ENCODE data around the gene SH3PXD2A. TPM values are rescaled to one million over a fixed set of nuclear protein-coding genes. Genes with fewer than 3 reads are reported as not detected.

SH3PXD2A gene
- total and polyA plus RNA-seq, 12 donors: 6.9 to 44.9 (median 34.4) TPM

GRCh38 chr10:103638948-103639347 is 216.4 kb downstream of the SH3PXD2A start:
- intact Hi-C loops (cut with DNase I): no loop called here

GRCh38 chr10:103637927-103638557 is 217.3 kb downstream of the SH3PXD2A start:
- H3K27me3 ChIP-seq: no peaks in the 10 kb centered on the region
- no peak for TF ChIP-seq CTCF (IDR thresholded peaks at IDR 0.05)
- intact Hi-C loops (cut with DNase I): no loop called here
- 37 to 46% methylated on average over 19 of the region's 19 CpGs for WGBS, 2 donors
- DNase-seq: peak; percentile 73 to 86
- H3K4me3 ChIP-seq: peak overlapping the region in 2 of 10 donors; percentile 6 to 15
- H3K4me1 ChIP-seq: peaks cover 36 to 72% (median 61%) of the 10 kb centered on the region in 9 donors
- no peaks in the 10 kb centered on the region for H3K9me3 ChIP-seq
- ATAC-seq: peak; percentile 72 to 89 (median 78)
- H3K36me3 ChIP-seq: peaks cover 0 to 10% (median 0%) of the 10 kb centered on the region in 9 donors
- H3K27ac ChIP-seq: peak overlapping the region; percentile 37 to 89 (median 76)

More at GRCh38 chr10:103638948-103639347, 216.4 kb downstream of the SH3PXD2A start:
- 85 to 87% methylated on average over 8 of the region's 8 CpGs for WGBS, 2 donors
- DNase-seq (no peak), ATAC-seq (no peak)
- Histone ChIP-seq H3K36me3 (peaks cover 0 to 12% (median 0%) of the 10 kb centered on the region in 9 donors), H3K27me3 (no peaks in the 10 kb centered on the region), H3K4me1 (peaks cover 36 to 72% (median 61%) of the 10 kb centered on the region in 9 donors), H3K27ac (peak overlapping the region; percentile 37 to 89 (median 76)), H3K4me3 (no peak overlapping the region), H3K9me3 (no peaks in the 10 kb centered on the region)
- no peak for TF ChIP-seq CTCF (IDR thresholded peaks at IDR 0.05)

- Histone ChIP-seq H3K4me1 (peaks cover 36 to 74% (median 61%) of the 10 kb centered on the region in 9 donors), H3K27me3 (no peaks in the 10 kb centered on the region), H3K36me3 (peaks cover 0 to 9% (median 0%) of the 10 kb centered on the region in 9 donors), H3K4me3 (no peak overlapping the region), H3K9me3 (no peaks in the 10 kb centered on the region), H3K27ac (peak overlapping the region in 8 of 10 donors; percentile 67 to 89 (median 76))
- 70 to 74% methylated on average over 10 of the region's 10 CpGs for WGBS, 2 donors
- intact Hi-C loops (cut with DNase I): no loop called here
- ATAC-seq: no peak
- DNase-seq: no peak
- TF ChIP-seq CTCF (IDR thresholded peaks at IDR 0.05): no peak
Observed at GRCh38 chr10:103637011-103637410, 218.4 kb downstream of the SH3PXD2A start.

- Histone ChIP-seq H3K4me1 (peaks cover 36 to 76% (median 60%) of the 10 kb centered on the region in 9 donors), H3K4me3 (no peak overlapping the region), H3K27me3 (no peaks in the 10 kb centered on the region), H3K27ac (peak overlapping the region in 6 of 10 donors; percentile 67 to 89 (median 72)), H3K36me3 (peaks cover 0 to 14% (median 0%) of the 10 kb centered on the region in 9 donors), H3K9me3 (no peaks in the 10 kb centered on the region)
- 64 to 70% methylated on average over 5 of the region's 5 CpGs for WGBS, 2 donors
- ATAC-seq: no peak
- intact Hi-C loops (cut with DNase I): no loop called here
- DNase-seq: peak in 1 of 2 donors; percentile 13
- TF ChIP-seq CTCF (IDR thresholded peaks at IDR 0.05): no peak
Observed at GRCh38 chr10:103636492-103636891, 218.9 kb downstream of the SH3PXD2A start.

Measured in heart right ventricle (tissue), 16 donors.